EH (cell line): ENCODE measurements around the gene PRKAG2.
"Not testable (repeated sequence)": the region's sequence is repeated elsewhere in the genome, so short reads cannot be mapped to it uniquely, and the experiment has no call there.

Experiments
- DNase-seq: peaks from one replicate; pipeline ENCODE4 v3.0.0-alpha.2; 2015; ENCODE audit warnings: low read depth

Gene PRKAG2

GRCh38 chr7:151834271-151835035 is 42.5 kb downstream of the PRKAG2 start:
- no peak for DNase-seq

- DNase-seq: no peak
Measured at GRCh38 chr7:151833691-151834090, 43.2 kb downstream of the PRKAG2 start.

GRCh38 chr7:151833213-151833651 is 43.7 kb downstream of the PRKAG2 start:
- DNase-seq: no peak

GRCh38 chr7:151832656-151833055 is 44.3 kb downstream of the PRKAG2 start:
- DNase-seq: no peak

- DNase-seq: no peak
Measured at GRCh38 chr7:151832138-151832537, 44.8 kb downstream of the PRKAG2 start.

- DNase-seq: no peak
Measured at GRCh38 chr7:151831606-151832005, 45.3 kb downstream of the PRKAG2 start.

GRCh38 chr7:151830121-151830830 is 46.6 kb downstream of the PRKAG2 start:
- no peak for DNase-seq

GRCh38 chr7:151829707-151830106 is 47.2 kb downstream of the PRKAG2 start:
- DNase-seq: no peak

- no peak for DNase-seq
Measured at GRCh38 chr7:151827620-151828019, 49.3 kb downstream of the PRKAG2 start.

- DNase-seq: not testable (repeated sequence)
Measured at GRCh38 chr7:151826316-151826715, 50.6 kb downstream of the PRKAG2 start.

- DNase-seq: no peak
Measured at GRCh38 chr7:151825721-151826120, 51.2 kb downstream of the PRKAG2 start.

- DNase-seq: no peak
Measured at GRCh38 chr7:151824373-151824933, 52.5 kb downstream of the PRKAG2 start.

GRCh38 chr7:151823566-151824372 is 53.1 kb downstream of the PRKAG2 start:
- no peak for DNase-seq

GRCh38 chr7:151822541-151823181 is 54.3 kb downstream of the PRKAG2 start:
- DNase-seq: no peak

GRCh38 chr7:151821806-151822540 is 54.9 kb downstream of the PRKAG2 start:
- no peak for DNase-seq

- no peak for DNase-seq
Measured at GRCh38 chr7:151821226-151821625, 55.7 kb downstream of the PRKAG2 start.

- no peak for DNase-seq
Measured at GRCh38 chr7:151820491-151821105, 56.3 kb downstream of the PRKAG2 start.

GRCh38 chr7:151819866-151820265 is 57.0 kb downstream of the PRKAG2 start:
- DNase-seq: no peak

- DNase-seq: no peak
Measured at GRCh38 chr7:151818674-151819519, 58.0 kb downstream of the PRKAG2 start.
